ENCODE data around the gene LOX. TPM values are rescaled to one million over a fixed set of nuclear protein-coding genes. Genes with fewer than 3 reads are reported as not detected.
A peak's percentile ranks its signal among the peaks of the same experiment; 100 is the strongest.

Gene LOX, protein sequence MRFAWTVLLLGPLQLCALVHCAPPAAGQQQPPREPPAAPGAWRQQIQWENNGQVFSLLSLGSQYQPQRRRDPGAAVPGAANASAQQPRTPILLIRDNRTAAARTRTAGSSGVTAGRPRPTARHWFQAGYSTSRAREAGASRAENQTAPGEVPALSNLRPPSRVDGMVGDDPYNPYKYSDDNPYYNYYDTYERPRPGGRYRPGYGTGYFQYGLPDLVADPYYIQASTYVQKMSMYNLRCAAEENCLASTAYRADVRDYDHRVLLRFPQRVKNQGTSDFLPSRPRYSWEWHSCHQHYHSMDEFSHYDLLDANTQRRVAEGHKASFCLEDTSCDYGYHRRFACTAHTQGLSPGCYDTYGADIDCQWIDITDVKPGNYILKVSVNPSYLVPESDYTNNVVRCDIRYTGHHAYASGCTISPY
- 5.8 TPM for total RNA-seq

DNA sequence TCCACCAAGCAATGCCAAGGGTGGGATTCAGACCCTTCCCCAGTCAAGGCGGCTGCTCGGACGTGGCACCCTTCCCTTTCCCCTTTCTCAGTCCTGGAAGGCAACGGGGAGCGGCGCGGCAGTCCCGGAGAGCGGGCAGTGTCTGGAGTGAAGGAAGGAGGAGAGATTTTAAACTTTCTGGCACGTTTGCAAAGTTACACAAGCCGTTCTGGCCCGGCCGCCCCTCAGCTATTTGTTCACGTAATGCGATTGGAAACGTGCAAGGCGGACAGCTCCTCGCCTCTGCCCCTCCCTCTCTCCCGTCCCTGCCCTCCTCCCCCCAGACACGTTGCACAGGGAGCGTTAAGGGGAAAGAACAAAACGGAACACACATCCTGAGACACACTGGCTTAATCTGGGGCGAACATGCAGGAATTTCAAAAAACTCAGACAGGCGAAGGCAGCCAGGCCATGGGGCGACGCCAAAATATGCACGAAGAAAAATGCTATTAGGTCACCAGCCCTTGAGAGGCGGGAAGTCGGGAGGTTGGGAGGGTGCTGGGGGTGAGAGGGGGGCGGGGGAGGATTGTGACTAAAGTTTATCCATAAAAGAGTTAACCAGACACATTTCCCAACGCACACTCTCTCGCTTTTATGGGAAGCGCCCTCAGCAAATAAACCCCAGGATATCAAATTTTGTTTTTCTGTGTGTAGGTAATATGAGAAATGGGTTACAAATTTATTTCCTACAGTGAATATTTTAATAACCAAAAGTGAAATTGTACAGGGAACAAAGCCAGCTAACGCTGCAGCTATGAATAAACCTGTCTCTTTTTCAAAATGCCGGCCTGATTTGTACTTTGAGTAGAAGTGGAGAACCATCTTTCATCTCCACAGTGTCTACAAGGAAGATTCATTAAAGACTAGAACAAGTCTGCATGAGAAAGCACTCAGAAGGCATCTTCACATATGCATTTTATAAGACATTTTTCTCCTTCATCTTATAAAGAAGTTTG is at the start of gene LOX:
Gene LOX (minus strand): TSS at position 144 of the 995 bp plus-strand sequence. CDS start 274 bp downstream, outside the sequence.
- no peak for DNase-seq

DNA sequence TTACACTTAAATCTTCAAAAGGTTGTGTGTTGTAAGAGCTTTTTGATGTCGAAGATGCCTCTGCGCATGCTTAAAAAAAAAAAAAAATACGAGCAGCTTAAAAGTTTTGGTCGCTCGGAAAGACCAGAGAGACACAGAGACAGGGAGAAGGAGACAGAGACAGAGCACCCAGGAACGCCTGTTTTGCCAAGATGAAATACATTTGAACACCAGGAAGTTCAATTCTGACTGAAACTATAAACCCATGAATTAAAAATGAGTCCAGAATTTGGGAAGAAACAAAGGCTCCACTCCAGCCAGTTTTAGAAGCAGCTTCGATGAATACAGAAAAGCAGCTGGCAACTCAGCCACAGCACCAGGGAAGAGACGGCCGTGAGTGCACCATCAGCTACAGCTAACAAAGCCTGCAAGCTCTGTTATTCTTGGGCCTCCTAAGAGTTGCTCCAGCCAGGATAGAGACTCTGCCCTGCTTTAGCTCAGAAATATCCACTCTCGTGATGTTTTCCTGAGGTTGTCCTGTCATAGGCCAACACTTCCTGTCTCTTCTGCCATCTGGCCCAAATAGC is 48.8 kb upstream of the LOX start:
- peak; percentile 12 for DNase-seq

DNA sequence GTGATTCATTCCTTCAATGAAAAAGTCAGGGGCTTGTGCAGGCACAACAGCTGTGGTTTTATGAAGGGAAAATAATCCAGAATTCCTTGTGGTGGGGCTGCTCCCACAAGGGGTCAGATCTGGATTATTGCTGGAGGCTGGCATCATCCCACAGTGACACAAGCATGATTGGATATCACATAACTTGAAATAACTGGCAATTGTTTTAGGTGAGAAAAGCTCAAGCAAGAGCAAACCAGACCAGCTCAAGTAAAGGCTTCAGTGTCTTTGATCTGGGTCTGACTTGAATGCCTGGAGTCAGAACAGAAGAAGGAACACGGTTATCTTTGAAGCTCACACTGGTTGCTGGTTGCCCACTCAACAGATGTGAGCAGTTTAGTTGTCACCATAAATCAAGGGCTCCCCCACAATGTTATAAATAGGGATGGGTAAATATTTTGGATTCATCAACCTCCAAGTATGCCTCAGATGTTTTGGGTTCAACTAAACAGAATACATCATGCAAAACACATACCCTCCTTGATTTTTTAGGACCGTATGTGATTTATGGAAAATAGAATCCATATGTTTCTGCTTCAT is 48.2 kb upstream of the LOX start:
- DNase-seq: no peak

DNA sequence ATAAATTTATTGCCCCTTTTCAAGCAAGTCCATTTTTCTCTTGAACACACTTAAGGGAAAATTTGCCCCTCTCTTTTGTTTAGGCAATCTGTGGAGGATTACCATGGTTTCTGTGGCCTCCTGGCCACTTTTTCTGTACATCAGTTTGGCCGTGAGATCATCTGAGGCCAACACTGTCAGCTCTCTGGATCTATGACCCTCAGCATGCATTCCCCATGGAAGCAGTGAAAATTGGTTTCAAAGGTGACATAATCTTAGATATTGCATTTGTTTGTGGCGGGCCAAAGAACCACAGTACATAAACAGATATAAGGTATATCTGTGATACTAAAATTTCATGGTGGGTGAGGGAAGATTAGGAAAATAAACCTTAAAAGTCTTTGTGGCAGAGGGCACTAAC is 46.7 kb upstream of the LOX start:
- no peak for DNase-seq

DNA sequence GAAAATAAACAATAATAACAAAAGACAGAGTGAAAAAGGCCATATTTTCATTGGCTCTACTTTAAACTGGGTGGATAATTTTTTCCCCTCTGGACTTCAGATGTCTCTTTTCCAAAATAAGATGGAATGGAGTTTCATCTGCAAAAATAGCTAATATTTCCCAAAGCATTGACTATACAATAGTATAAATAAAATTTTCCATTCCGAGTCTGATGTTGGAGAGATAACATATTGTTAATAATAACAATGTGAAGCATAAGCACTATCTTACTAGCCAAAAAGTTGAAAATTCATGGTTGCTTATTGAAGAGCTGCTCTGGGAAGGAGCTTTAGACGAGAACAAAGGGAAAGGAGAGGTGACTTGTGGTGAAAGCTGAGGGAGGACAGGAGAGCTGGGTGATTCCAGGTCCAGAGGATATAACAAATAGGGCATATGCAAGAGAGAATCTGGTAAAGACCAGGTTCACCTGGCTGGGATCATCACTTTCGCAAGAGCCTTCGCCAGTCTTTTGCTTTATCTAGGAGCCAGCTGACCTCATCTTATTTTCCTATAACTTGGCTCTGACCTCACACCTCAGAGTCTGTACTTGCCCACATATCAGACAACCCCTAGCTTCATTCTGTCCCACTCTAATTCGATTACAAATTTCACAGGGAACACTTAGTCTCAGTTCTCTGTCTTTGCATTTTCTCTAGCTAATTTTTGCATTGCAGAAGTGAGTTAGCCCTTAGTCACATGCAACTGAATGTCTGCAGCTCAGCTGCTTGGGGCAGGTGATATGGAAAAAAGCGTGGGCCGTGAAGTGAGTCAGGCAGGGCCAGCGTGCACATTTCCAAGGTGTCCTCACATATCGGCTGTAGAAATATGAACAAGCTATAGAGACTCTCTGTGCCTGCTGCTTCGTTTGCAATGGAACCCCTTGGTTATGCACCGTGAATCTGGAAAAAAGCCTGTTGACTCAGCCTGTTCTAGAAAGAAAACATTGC is 43.7 kb upstream of the LOX start:
- no peak for DNase-seq

DNA sequence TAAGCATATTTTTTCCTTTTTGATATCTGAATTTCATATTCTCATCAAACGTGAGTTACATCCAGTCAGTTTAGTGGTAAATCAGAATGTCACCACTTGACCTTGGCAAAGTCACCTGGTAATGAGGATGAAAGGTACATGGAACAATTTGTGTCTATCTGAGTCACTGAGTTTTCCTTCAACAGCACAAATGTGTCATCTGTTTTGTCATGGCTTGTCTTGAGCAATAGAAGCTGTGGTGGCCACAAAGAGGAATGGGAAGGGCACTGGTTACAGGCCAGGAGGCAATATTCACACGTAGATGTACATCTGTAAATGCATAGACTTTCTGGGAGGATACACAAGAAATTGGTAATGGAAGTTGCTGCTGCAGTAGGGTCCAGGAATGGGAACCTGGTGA is 42.9 kb upstream of the LOX start:
- DNase-seq: no peak

DNA sequence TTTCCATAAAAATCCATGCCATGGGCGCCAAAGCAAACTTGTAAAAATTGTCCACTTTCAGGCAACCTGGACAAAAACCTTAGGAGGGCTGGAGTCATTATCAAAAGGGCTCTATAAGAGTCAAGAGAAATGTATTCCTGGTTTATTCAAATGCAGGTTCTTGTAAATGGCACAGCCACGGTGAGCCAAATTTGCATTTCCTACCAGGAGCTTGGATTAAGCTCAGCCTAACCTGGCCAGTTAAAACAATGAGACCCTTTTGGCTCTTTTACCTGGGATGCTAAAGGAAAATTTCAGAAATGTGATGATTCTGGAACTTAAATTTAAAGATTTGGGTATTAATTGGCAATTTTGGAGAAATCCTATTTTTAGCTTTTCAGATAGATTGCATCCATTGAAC is 42.4 kb upstream of the LOX start:
- no peak for DNase-seq

DNA sequence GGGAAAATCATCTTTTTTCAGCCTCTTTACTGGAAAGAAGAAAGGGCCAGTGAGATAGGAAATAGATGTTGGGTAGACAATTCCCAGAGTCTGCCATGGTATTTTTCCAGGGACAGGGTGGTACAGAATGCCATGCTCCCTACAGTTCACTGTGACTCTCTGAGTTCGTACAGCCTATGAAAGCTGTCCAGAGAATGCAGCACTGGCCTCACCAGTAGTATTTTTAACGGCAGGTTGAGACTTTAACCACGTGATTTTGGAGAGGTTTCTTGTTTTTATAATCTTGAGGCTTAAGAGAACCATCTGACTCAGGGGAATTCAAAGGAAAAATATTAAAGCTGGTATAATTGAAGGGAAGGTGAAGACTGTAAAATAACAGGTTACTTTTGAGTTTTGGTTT is 41.1 kb upstream of the LOX start:
- no peak for DNase-seq

DNA sequence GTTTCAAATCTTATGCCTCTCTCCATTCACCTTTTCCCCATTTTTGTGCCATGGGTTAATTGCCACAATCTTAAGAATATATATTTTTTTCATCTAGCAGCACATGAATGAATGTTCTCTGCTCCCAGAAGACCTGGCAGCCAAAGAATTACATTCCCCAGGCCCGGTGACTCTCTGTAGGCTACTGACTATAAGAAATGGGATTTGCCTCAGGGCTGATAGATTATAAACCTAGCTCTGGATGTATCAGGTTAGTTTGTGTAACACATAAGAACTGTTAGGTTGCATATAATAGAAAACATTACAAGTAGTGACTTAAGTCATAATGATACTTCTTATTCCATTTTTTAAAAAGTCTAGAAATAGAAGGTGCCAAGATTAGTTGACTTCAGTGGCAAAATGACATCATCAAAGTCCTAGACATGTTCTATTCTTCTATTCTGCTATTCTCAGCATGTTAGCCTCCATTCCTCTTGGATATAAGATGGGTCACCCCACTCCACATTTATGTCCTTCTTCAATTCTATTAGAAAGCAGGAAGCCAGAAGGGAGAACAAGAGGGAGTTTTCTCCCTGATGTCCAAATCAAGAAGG is 40.4 kb upstream of the LOX start:
- DNase-seq: no peak

DNA sequence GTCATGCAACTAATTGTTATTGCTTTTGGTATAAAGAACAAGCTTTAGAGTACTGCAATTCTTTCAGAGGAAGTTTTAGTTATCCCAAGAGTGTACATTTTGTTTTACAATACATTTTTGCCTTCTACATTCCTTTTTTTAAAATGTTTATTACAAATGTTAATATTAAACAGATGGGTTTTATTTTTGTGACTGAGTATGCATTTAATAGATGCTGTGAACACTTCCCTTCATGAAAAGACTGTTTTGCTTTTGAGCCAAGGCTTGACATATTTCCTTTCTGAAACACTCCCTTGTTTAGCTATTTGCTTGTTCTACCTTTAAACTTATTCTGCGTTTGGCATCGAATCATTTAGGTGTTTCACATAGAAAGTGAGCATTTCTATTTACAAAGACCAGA is 36.4 kb upstream of the LOX start:
- no peak for DNase-seq

DNA sequence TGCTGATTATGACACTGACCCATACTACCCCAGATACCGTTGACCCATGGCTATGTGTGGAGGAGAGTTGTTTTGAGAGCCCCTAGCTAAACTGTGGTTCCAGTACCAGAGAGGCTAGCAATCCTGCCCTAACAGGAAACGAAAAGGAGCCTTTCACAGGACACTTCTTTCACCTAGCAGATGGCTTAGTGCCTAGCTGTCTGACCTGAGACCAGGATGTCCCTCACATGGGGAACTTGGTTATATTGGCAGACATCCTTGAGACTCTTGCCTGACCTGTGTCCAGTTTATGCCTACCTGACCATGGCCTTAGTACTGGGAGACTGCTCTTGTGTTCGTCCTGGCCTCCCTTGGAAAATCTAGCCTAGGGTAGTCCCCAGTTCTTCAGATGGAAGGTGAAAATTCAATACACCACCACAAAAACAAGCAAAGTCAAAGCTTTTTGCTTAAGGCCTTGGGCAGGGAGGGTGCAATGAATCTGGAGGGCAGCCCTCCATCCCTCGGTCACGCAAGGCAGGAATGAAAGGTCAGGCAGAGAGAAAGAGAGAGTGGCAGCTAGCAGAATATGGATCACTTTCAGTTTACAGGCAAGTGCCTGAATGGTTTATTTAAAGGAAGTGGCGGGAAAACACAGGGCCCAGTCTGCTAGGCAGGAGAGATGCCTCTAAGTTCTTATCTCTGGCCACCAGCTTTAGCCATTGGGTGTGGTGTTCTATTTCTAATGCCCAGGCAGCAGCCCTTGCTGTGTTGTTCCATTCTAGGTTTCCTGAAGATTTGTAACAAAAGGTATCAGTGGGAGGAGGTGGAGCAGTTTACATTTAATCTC is 34.9 kb upstream of the LOX start:
- DNase-seq: no peak

DNA sequence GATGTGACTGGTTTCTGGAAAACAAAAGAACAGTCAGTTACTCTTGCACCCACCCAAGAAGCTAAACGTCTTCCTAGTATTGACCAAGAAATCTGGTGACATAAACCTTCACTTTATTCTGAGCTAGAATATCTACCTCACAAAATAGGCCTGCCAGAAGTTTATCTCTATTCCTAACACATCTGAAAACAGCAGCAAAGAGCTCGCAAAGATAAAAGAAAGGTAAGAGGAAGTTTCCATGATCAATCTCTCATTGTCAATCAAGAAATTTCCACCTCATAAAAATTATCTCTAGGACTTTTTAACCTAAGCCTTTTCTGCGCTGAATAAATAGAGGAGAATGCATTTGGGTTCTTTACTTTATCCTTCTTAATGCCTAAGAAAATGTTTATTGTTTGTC is 34.0 kb upstream of the LOX start:
- no peak for DNase-seq

DNA sequence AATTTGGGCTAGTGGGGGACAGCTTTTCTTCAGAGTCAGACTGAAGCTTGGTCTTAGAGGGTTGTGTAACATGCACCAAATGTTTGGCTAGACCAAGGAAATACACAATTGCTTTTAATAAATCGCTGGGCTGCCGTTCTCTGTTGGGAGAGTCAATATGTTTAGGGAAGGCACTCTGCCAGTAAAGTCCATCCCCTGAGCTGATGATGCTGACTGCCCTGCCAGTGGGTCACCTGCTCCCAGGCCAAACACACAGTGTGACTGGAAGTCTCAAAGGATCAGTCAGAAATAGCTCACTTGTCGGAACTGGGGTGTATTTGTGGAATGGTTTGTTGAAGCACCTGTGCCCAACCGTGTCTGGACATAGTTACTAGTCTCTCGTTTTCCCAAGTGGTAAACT is 33.4 kb upstream of the LOX start:
- no peak for DNase-seq

DNA sequence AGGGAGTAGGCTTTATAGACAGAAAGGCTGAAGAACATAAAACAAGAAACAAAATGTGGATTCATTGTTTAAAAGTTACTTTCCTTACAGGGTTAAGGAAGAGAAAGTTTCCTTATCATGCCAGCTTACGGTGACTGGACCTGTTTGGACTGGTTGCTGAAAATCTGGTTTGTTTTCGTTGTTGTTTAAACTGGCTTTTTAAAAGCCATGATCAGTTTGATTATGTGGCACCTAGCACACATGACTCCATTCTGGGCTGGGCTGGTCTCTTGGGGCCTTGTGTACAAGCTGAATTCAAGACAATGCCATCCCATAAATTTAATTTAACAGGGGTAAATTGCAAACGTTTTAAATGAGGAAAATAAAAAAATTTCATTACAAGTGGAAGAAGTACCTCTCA is 32.9 kb upstream of the LOX start:
- DNase-seq: no peak

DNA sequence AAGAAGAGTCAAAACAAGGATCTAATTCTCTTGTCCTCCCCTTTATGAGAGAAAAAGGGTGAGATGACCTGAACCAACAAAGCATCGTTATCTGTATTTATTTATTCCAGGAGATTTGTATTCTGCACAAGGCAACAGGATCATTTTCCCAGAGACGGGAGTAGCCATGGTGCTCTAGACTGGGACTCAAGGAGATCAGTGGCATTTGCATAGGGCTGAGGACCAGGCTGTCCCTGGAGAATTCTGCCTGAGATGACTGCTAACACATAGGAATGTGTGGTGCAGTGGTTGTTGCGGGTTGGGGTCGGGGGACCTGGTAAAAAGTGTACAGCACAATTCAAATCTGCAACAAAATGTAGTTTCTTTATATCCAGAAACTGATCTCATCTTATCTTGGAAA is 29.0 kb upstream of the LOX start:
- no peak for DNase-seq

DNA sequence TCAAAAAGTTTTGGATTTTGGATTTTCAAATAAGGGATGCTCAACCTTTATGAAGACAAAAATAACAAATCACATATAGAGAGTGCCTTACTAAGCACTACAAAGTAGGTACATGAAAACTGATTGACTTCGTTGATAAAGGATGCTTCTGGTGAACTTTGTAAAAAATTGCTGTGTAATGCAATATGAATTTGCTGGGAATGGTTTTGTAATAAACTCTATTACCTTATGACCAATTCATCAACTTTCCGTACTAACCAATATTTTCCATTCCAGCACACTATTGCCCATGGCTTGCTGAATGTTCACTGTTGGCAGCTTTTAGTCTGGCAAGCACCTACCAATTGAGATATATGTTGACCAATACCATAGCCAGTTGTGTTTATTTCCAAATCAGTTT is 27.9 kb upstream of the LOX start:
- DNase-seq: no peak

DNA sequence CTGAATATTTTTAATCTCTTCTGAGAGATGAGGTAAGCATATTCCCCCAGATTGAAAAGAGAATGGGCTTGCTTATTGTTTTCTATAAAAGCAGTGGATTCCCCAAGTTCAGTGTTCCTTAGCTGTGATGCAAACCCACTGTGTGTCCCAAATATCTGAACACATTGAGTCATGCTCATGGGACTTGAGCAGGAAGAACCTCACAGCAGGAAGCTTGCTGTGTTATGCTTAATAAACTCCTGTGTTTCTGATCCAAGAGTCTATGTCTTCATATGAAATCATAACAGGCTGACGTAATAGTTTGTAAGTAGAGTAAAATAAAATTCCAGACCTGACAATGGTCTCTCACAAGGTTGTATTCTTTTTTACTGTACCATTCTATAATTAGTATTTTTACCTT is 24.8 kb upstream of the LOX start:
- no peak for DNase-seq

DNA sequence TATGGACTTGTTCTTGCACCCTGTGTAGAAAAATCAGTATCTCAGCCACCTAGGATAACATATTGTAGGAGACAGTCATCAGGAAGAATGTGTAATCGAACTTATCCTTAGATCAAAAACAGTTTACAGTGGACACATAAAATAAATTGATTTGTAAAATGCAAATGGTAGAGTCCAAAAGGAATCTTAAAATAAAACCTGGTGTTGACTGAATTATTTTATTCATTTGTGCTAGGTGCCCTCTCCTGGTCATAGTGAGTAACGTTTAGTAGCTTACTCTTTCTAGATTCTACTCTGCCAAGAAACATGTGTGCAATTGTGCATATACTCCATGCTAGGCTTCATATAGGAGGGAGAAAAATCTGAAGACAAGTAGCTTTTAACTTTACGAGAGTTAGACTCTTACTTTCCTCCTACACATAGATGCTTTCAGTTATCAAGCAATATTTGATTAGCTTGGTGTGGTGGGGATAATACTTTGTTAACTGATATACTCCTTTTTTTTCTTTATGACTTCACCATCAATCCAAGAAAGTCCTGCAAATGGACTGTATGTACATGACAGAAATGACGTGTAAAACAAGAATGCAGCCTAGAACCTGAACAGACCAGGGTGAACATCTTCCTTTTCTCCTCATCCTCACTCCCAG is 23.7 kb upstream of the LOX start:
- no peak for DNase-seq

DNA sequence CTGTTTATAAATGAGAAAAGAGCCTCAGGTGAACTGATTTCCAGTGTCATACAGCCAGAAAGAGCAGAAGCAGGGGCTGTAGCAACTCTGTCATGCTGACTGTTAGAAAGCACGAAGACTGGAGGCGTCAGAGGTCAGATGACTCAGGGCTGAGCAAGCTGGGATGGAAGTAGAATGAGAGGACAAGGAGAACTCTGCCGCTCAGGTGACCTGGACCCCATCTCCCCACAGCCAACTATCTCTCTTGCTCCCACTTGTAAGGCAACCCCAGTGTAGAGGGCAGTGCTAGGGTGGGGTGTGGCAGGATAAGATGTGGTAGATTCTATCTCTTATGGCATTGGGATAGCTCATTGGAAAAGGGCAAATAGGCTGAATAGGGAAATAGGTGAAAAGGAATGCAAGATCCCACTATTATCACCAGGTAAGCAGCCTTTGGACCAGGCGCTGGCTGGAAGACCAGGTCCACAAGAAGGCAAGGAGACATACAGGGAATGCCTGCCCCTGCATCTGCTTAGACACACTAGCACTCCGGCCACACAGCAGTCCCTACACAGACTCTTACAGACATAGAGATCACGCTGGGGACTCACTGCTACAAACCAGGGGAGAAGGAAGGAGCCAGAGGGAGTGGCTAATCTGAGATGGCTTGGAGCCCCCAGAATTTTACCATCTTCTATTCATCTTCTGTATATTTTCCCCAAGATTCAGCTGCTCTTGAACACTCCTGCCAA is 21.2 kb upstream of the LOX start:
- DNase-seq: no peak

All from occipital lobe (tissue), 2 donors.